GM12891 (cell line): Measurements from ENCODE around the gene ITGAL.

Experiments
- PAX5 ChIP-seq: IDR thresholded peaks from 2 replicates; pipeline ENCODE4 v1.6.1; 2011; ENCODE audit warnings: low read length, moderate library complexity, mild to moderate bottlenecking; ENCODE audit not compliant: insufficient read depth, severe bottlenecking
- POLR2A ChIP-seq: IDR thresholded peaks from 2 replicates; pipeline ENCODE4 v1.6.1; 2011; ENCODE audit warnings: low read depth, low read length, control low read depth
- POLR2AphosphoS5 ChIP-seq: IDR thresholded peaks from 2 replicates; pipeline ENCODE4 v1.6.1; 2011; ENCODE audit warnings: low read depth, low read length, control low read depth
- POU2F2 ChIP-seq: IDR thresholded peaks from 2 replicates; pipeline ENCODE4 v1.6.1; 2011; ENCODE audit warnings: low read depth, mild to moderate bottlenecking, control low read depth, low read length, moderate library complexity
- TAF1 ChIP-seq: IDR thresholded peaks from 2 replicates; pipeline ENCODE4 v1.6.1; 2011; ENCODE audit warnings: low read depth, low read length, control low read depth

DNA sequence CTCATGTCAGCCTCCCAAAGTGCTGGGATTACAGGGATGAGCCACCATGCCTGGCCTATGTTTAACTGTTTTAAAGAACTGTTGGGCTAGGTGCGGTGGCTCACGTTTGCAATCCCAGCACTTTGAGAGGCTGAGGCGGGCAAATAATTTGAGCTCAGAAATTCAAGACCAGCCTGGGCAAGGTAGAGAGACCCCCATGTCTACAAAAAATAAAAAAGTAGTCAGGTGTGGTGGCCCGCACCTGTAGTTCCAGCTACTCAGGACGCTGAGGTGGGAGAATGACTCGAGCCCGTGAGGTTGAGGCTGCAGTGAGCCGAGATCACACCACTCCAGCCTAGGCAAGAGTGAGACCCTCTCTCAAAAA, 1.9 kb upstream of the ITGAL start:
- TF ChIP-seq POLR2A (no peak), TAF1 (no peak), POLR2AphosphoS5 (no peak), POU2F2 (no peak), PAX5 (no peak)
